Measurements from ENCODE around the gene ERCC8.
"Not testable (repeated sequence)": the region's sequence is repeated elsewhere in the genome, so short reads cannot be mapped to it uniquely, and the experiment has no call there.

The ERCC8 gene

GRCh38 chr5:60944904-60945812 is at the start of gene ERCC8, which contains the start of gene NDUFAF2:
ERCC8 (minus strand) TSS chr5:60945070; CDS start chr5:60945008, 62 bp downstream.
NDUFAF2 (plus strand) TSS chr5:60945205; CDS start chr5:60945256, 51 bp downstream.
- DNase-seq (ENCODE audit: low read depth) = peak; percentile 88

GRCh38 chr5:60993875-60994571 is 49.2 kb upstream of the ERCC8 start:
- DNase-seq (ENCODE audit: low read depth) = no peak

- DNase-seq (ENCODE audit: low read depth) = no peak
Measured at GRCh38 chr5:60993425-60993824, 48.6 kb upstream of the ERCC8 start.

- no peak for DNase-seq (ENCODE audit: low read depth)
Measured at GRCh38 chr5:60992871-60993270, 48.0 kb upstream of the ERCC8 start.

GRCh38 chr5:60989790-60990189 is 44.9 kb upstream of the ERCC8 start:
- no peak for DNase-seq (ENCODE audit: low read depth)

- not testable (repeated sequence) for DNase-seq (ENCODE audit: low read depth)
Measured at GRCh38 chr5:60982127-60982526, 37.3 kb upstream of the ERCC8 start.

- no peak for DNase-seq (ENCODE audit: low read depth)
Measured at GRCh38 chr5:60980511-60980910, 35.6 kb upstream of the ERCC8 start.

- no peak for DNase-seq (ENCODE audit: low read depth)
Measured at GRCh38 chr5:60978968-60979367, 34.1 kb upstream of the ERCC8 start.

- DNase-seq (ENCODE audit: low read depth) = no peak
Measured at GRCh38 chr5:60977956-60978737, 33.3 kb upstream of the ERCC8 start.

GRCh38 chr5:60972231-60972630 is 27.4 kb upstream of the ERCC8 start:
- no peak for DNase-seq (ENCODE audit: low read depth)

GRCh38 chr5:60961685-60962084 is 16.8 kb upstream of the ERCC8 start:
- peak; percentile 46 for DNase-seq (ENCODE audit: low read depth)

GRCh38 chr5:60960591-60960990 is 15.7 kb upstream of the ERCC8 start:
- DNase-seq (ENCODE audit: low read depth) = peak; percentile 10

GRCh38 chr5:60959156-60959555 is 14.3 kb upstream of the ERCC8 start:
- no peak for DNase-seq (ENCODE audit: low read depth)

- DNase-seq (ENCODE audit: low read depth) = no peak
Measured at GRCh38 chr5:60958712-60959111, 13.8 kb upstream of the ERCC8 start.

GRCh38 chr5:60958088-60958487 is 13.2 kb upstream of the ERCC8 start:
- DNase-seq (ENCODE audit: low read depth) = no peak

- DNase-seq (ENCODE audit: low read depth) = no peak
Measured at GRCh38 chr5:60955239-60955638, 10.4 kb upstream of the ERCC8 start.

GRCh38 chr5:60948738-60949137 is 3.9 kb upstream of the ERCC8 start:
- DNase-seq (ENCODE audit: low read depth) = no peak

GRCh38 chr5:60945813-60946187 is 930 bp upstream of the ERCC8 start:
- DNase-seq (ENCODE audit: low read depth) = peak; percentile 62

GRCh38 chr5:60943624-60944023 is 1.2 kb downstream of the ERCC8 start:
- no peak for DNase-seq (ENCODE audit: low read depth)

- no peak for DNase-seq (ENCODE audit: low read depth)
Measured at GRCh38 chr5:60929024-60929423, 15.8 kb downstream of the ERCC8 start.

- DNase-seq (ENCODE audit: low read depth) = no peak
Measured at GRCh38 chr5:60927450-60927849, 17.4 kb downstream of the ERCC8 start.

- DNase-seq (ENCODE audit: low read depth) = no peak
Measured at GRCh38 chr5:60918466-60918865, 26.4 kb downstream of the ERCC8 start.

All from fibroblast of gingiva (primary cell).